H1 (cell line): ENCODE measurements around the gene C10orf95. TPM values are rescaled to one million over a fixed set of nuclear protein-coding genes. Genes with fewer than 3 reads are reported as not detected.
A peak's percentile ranks its signal among the peaks of the same experiment; 100 is the strongest.

Experiments used
- CTCF ChIA-PET: fragments of 300-600 bp; sonication (Branson Sonifier 250); formaldehyde crosslinking; loops from one replicate; lab custom pipeline; 2021; ENCODE audit not compliant: partially characterized antibody; lab: Charles Lee
- POLR2A ChIA-PET: fragments of 300-600 bp; sonication (Branson Sonifier 250); formaldehyde crosslinking; loops from one replicate; lab custom pipeline; 2021; ENCODE audit warnings: inconsistent platforms; ENCODE audit not compliant: partially characterized antibody; lab: Charles Lee
- DNase-seq, 2 experiments: peaks; one replicate each; pipeline versions ENCODE4 v3.0.0 to v3.0.0-alpha.2; 2010 to 2022; ENCODE audit warnings: low spot score in 2 of 2, low read depth in 1 of 2, mixed read lengths in 1 of 2
- FAIRE-seq: peaks from 2 replicates; lab custom pipeline; 2011; peaks lifted over from hg19 to GRCh38; lab: Jason Lieb, UNC
- H2AFZ ChIP-seq: 2 replicates; pipeline ENCODE4 v1.8.1; 2012; ENCODE audit warnings: low read length, inconsistent platforms
- H2AK5ac ChIP-seq: 2 replicates; pipeline ENCODE4 v1.6.1; 2013; ENCODE audit warnings: low read depth, low read length
- H2BK120ac ChIP-seq: replicated peaks from 2 replicates; pipeline ENCODE3; 2013; ENCODE audit warnings: low read depth, low read length, inconsistent platforms
- H2BK12ac ChIP-seq: 2 replicates; pipeline ENCODE4 v1.6.1; 2013; ENCODE audit warnings: low read depth, low read length
- H2BK15ac ChIP-seq: 2 replicates; pipeline ENCODE4 v1.6.1; 2013; ENCODE audit warnings: low read length
- H2BK20ac ChIP-seq: 2 replicates; pipeline ENCODE4 v1.6.1; 2013; ENCODE audit warnings: low read length
- H2BK5ac ChIP-seq: 2 replicates; pipeline ENCODE4 v1.6.1; 2013; ENCODE audit warnings: low read depth, low read length
- H3K14ac ChIP-seq: 2 replicates; pipeline ENCODE4 v1.6.1; 2013; ENCODE audit warnings: inconsistent platforms; ENCODE audit not compliant: insufficient read length
- H3K18ac ChIP-seq: 2 replicates; pipeline ENCODE4 v1.6.1; 2013; ENCODE audit warnings: low read length; ENCODE audit errors: extremely low read depth
- H3K23ac ChIP-seq: 2 replicates; pipeline ENCODE4 v1.6.1; 2013; ENCODE audit warnings: inconsistent platforms; ENCODE audit not compliant: insufficient read length
- H3K23me2 ChIP-seq: 2 replicates; pipeline ENCODE4 v1.6.1; 2013; ENCODE audit warnings: low read depth, low read length
- H3K27ac ChIP-seq: 2 replicates; pipeline ENCODE4 v1.6.1; 2011; ENCODE audit warnings: low read depth, low read length, inconsistent platforms
- H3K27me3 ChIP-seq, 4 experiments: replicated peaks in 1 of 4; 1 replicate in 1 of 4; 2 replicates in 3 of 4; pipeline versions ENCODE4 v1.6.1 to v1.8.1; 2011 to 2013; ENCODE audit warnings: low read length in 3 of 4, mild to moderate bottlenecking in 3 of 4, inconsistent platforms in 2 of 4, mixed read lengths in 2 of 4, moderate library complexity in 1 of 4; ENCODE audit not compliant: control insufficient read depth in 3 of 4, insufficient read depth in 3 of 4; ENCODE audit errors: extremely low read depth in 1 of 4
- H3K36me3 ChIP-seq, 4 experiments: 2 replicates each; pipeline versions ENCODE4 v1.6.1 to v1.8.1; 2011 to 2013; ENCODE audit warnings: mild to moderate bottlenecking in 4 of 4, low read length in 3 of 4, moderate library complexity in 2 of 4, control low read depth in 1 of 4, inconsistent platforms in 1 of 4; ENCODE audit not compliant: insufficient read depth in 4 of 4, control insufficient read depth in 2 of 4
- H3K4ac ChIP-seq: replicated peaks from 2 replicates; pipeline ENCODE3; 2013; ENCODE audit warnings: low read length, low read depth, mixed read lengths, inconsistent platforms; ENCODE audit not compliant: insufficient read length
- H3K4me1 ChIP-seq, 4 experiments: replicated peaks in 1 of 4; 1 replicate in 1 of 4; 2 replicates in 3 of 4; pipeline versions ENCODE4 v1.6.1 to v1.8.1; 2011 to 2013; ENCODE audit warnings: low read length in 3 of 4, inconsistent platforms in 2 of 4, mixed read lengths in 1 of 4; ENCODE audit not compliant: insufficient read depth in 4 of 4, control insufficient read depth in 3 of 4
- H3K4me2 ChIP-seq, 2 experiments: 2 replicates each; pipeline versions ENCODE4 v1.6.1 to v1.8.1; 2011 to 2013; ENCODE audit warnings: low read depth in 2 of 2, low read length in 2 of 2, control low read depth in 1 of 2, inconsistent platforms in 1 of 2, mild to moderate bottlenecking in 1 of 2; ENCODE audit not compliant: insufficient read depth in 1 of 2
- H3K4me3 ChIP-seq, 4 experiments: fragments of 200-600, 300-600 bp in 1 of 4; sonication (generic), shearing (Covaris generic), sonication (Bioruptor Twin) in 1 of 4; 2 replicates each; pipeline versions ENCODE4 v1.5.1 to v1.8.1; 2011 to 2016; ENCODE audit warnings: low read length in 4 of 4, low read depth in 3 of 4, control low read depth in 2 of 4, inconsistent platforms in 2 of 4, mild to moderate bottlenecking in 2 of 4, mixed read lengths in 1 of 4, moderate library complexity in 1 of 4; ENCODE audit not compliant: insufficient read depth in 2 of 4; ENCODE audit errors: extremely low read depth in 1 of 4
- H3K56ac ChIP-seq: replicated peaks from 2 replicates; pipeline ENCODE3; 2013; ENCODE audit warnings: low read depth, mild to moderate bottlenecking, mixed read lengths, low read length, inconsistent platforms; ENCODE audit not compliant: insufficient read length
- H3K79me1 ChIP-seq: 2 replicates; pipeline ENCODE4 v1.6.1; 2013; ENCODE audit warnings: low read depth, low read length, control low read depth
- H3K79me2 ChIP-seq, 2 experiments: 2 replicates each; pipeline versions ENCODE4 v1.6.1 to v1.8.1; 2012 to 2013; ENCODE audit warnings: low read length in 2 of 2, mild to moderate bottlenecking in 2 of 2, inconsistent platforms in 1 of 2; ENCODE audit not compliant: insufficient read depth in 2 of 2, control insufficient read depth in 1 of 2
- H3K9ac ChIP-seq, 4 experiments: replicated peaks in 1 of 4; 1 replicate in 1 of 4; 2 replicates in 3 of 4; pipeline versions ENCODE4 v1.6.1 to v1.8.1; 2011 to 2013; ENCODE audit warnings: low read depth in 3 of 4, low read length in 3 of 4, control low read depth in 2 of 4, mild to moderate bottlenecking in 2 of 4, moderate library complexity in 2 of 4, inconsistent platforms in 1 of 4; ENCODE audit errors: extremely low read depth in 1 of 4
- H3K9me3 ChIP-seq, 2 experiments: 2 replicates each; pipeline versions ENCODE4 v1.6.1 to v1.8.1; 2012 to 2013; ENCODE audit warnings: mild to moderate bottlenecking in 2 of 2, moderate library complexity in 2 of 2, control low read depth in 1 of 2, inconsistent platforms in 1 of 2, low read depth in 1 of 2, low read length in 1 of 2, mixed read lengths in 1 of 2; ENCODE audit not compliant: insufficient read depth in 2 of 2
- H4K20me1 ChIP-seq, 2 experiments: replicated peaks in 1 of 2; 2 replicates each; pipeline versions ENCODE3 to v1.8.1; 2011 to 2013; ENCODE audit warnings: inconsistent platforms in 2 of 2, low read length in 2 of 2, mild to moderate bottlenecking in 1 of 2; ENCODE audit not compliant: insufficient read depth in 2 of 2, control insufficient read depth in 1 of 2
- H4K5ac ChIP-seq: 2 replicates; pipeline ENCODE4 v1.6.1; 2013; ENCODE audit warnings: low read length, low read depth, mixed read lengths, inconsistent platforms; ENCODE audit not compliant: insufficient read length
- H4K8ac ChIP-seq: 2 replicates; pipeline ENCODE4 v1.8.0; 2013; ENCODE audit warnings: mild to moderate bottlenecking, moderate library complexity, low read length, inconsistent platforms; ENCODE audit not compliant: insufficient read depth; ENCODE audit errors: extremely low read depth
- H4K91ac ChIP-seq: replicated peaks from 2 replicates; pipeline ENCODE3; 2013; ENCODE audit warnings: low read length, mixed read lengths, inconsistent platforms; ENCODE audit not compliant: insufficient read length
- BACH1 ChIP-seq: IDR thresholded peaks from 2 replicates; pipeline ENCODE4 v1.6.1; 2012; ENCODE audit warnings: low read length, improper control_type of control experiment
- CHD1 ChIP-seq: IDR thresholded peaks from 2 replicates; pipeline ENCODE4 v1.6.1; 2012; ENCODE audit warnings: low read depth, low read length, improper control_type of control experiment
- CHD2 ChIP-seq: IDR thresholded peaks from 2 replicates; pipeline ENCODE4 v1.6.1; 2012; ENCODE audit warnings: low read length, improper control_type of control experiment
- EGR1 ChIP-seq: IDR thresholded peaks from 2 replicates; pipeline ENCODE4 v1.6.1; 2011; ENCODE audit warnings: low read depth, low read length, borderline replicate concordance
- FOSL1 ChIP-seq: IDR thresholded peaks from 2 replicates; pipeline ENCODE4 v1.6.1; 2011; ENCODE audit warnings: mild to moderate bottlenecking, low read depth, low read length, moderate library complexity; ENCODE audit not compliant: insufficient read depth
- HDAC6 ChIP-seq: IDR thresholded peaks from one replicate; pipeline ENCODE4 v1.7.1; 2012; ENCODE audit warnings: low read depth, mild to moderate bottlenecking, inconsistent platforms, low read length, moderate library complexity
- RXRA ChIP-seq: IDR thresholded peaks from 2 replicates; pipeline ENCODE4 v1.6.1; 2011; ENCODE audit warnings: low read depth, mild to moderate bottlenecking, low read length, moderate library complexity; ENCODE audit not compliant: insufficient read depth
- TAF1 ChIP-seq: IDR thresholded peaks from 2 replicates; pipeline ENCODE4 v1.6.1; 2011; ENCODE audit warnings: mild to moderate bottlenecking, low read depth, low read length
- WGBS, 2 experiments: shearing (Covaris generic) in 1 of 2; methylation state at CpG; one replicate each; pipeline versions ENCODE4 v1.1.6 to v1.1.7; 2013 to 2015; ENCODE audit warnings: low lambda C conversion rate in 2 of 2, mixed read lengths in 2 of 2, inconsistent platforms in 1 of 2, low coverage in 1 of 2, missing lambda C conversion rate in 1 of 2; ENCODE audit not compliant: insufficient replicate concordance in 2 of 2, insufficient coverage in 1 of 2, insufficient read length in 1 of 2; ENCODE audit errors: extremely low coverage in 1 of 2, missing lambda C conversion rate in 1 of 2; 5-methylcytosine and 5-hydroxymethylcytosine counted together
- polyA plus RNA-seq, 7 experiments: library from polyadenylated mRNA; depleted of rRNA in 3 of 7; stranded (reverse) in 5 of 7; unstranded in 2 of 7; fragments of >200 nt in 5 of 7; fragments of 200-250 nt in 2 of 7; gene quantifications; 1 replicate in 5 of 7; 2 replicates in 1 of 7; 4 replicates in 1 of 7; pipeline versions ENCODE4 v1.2.1 to v1.2.3, GENCODE V29; 2011 to 2013; ENCODE audit warnings: missing spikeins in 2 of 7, mixed read lengths in 2 of 7
- total RNA-seq: library from RNA; stranded (reverse); fragmentation: NEBNext Ultra II Directional; extraction: Animal tissue kit (Norgen Biotek cat#: 25700); gene quantifications from 2 replicates; pipeline ENCODE4 v1.2.1, GENCODE V29; 2021
- TF ChIP-seq, protein P1 (sequence below): IDR thresholded peaks from 2 replicates; pipeline ENCODE4 v1.6.1; 2012; ENCODE audit warnings: inconsistent platforms
- TF ChIP-seq, protein P2 (sequence below): IDR thresholded peaks from 2 replicates; pipeline ENCODE4 v1.6.1; 2012; ENCODE audit warnings: inconsistent platforms

C10orf95 gene
- total and polyA plus RNA-seq, 2 of the 8 experiments (the other 6 are each of a cell fraction or from before 2014, with no cell fraction given), result 0.34 to 0.48 TPM

DNA sequence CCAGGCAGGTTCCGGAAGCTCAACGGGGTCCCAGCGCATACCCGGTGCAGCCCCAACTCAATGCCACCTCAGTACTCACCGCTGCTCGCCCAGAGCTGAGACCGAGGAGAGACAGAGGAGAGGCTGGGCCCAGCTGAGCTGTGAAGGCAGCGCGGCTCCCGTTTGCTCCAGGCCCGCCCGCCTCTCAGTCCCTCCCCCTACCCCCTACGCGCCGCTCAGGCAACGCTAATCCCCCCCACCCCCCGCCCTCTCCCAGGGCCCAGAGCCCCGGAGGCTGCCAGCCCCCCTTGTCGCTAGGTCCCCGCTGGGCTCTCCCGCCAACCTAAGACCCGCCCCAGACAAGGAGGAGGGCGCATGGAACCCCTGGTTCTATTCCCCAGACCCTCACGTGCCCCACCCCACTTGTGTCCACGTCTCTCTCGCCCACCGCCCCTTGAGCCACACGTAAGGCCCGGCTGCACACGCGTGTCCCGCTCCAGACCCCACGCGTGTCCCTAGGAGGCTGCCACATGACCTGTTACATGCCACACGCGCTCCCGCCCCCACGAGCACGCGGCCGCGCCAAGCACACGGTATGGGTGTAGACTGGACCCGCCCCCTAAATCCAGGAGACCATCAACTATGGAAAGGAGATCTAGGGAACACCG is 32.6 kb downstream of the C10orf95 start, which contains the start of gene PSD:
TSS of gene PSD (minus strand) at position 164 of the 647 bp plus-strand sequence. CDS start 1,747 bp downstream, outside the sequence.
- Histone ChIP-seq H2BK120ac (peak within 1 kb of the TSS; percentile 43), H2BK20ac (peak within 1 kb of the TSS; percentile 84; the same call in 1 of the 2 replicates), H4K20me1 (peaks cover 1 to 9% of the 10 kb centered on the region in 2 experiments), H4K91ac (peak within 1 kb of the TSS; percentile 97), H3K36me3 (0 out of 8 replicates have a peak, but pooled peaks cover 0 to 3% (median 0%) of the 10 kb centered on the region in 4 experiments), H2AFZ (peak within 1 kb of the TSS; percentile 77), H3K79me2 (no peaks in the 10 kb centered on the region), H3K23me2 (peaks cover 32% of the 10 kb centered on the region), H3K79me1 (no peaks in the 10 kb centered on the region), H3K4ac (peak within 1 kb of the TSS; percentile 97), H4K8ac (no peak within 1 kb of the TSS; the same call in 1 of the 2 replicates), H3K27ac (no peak within 1 kb of the TSS), H3K23ac (no peak within 1 kb of the TSS), H3K27me3 (no peaks in the 10 kb centered on the region), H3K18ac (peak within 1 kb of the TSS; percentile 88), H2BK15ac (peak within 1 kb of the TSS; percentile 92; the same call in 1 of the 2 replicates), H3K4me3 (peak within 1 kb of the TSS; percentile 74 to 92 (median 80)), H3K9ac (peak within 1 kb of the TSS in 1 of 4 experiments; percentile 6; a peak in 2 of 7 replicates), H3K56ac (peak within 1 kb of the TSS; percentile 61), H3K4me1 (peaks cover 0 to 25% (median 10%) of the 10 kb centered on the region in 4 experiments; a peak in 5 of 7 replicates), H4K5ac (peak within 1 kb of the TSS; percentile 61), H3K14ac (peak within 1 kb of the TSS; percentile 68), H2AK5ac (peak within 1 kb of the TSS; percentile 29; the same call in 1 of the 2 replicates), H3K9me3 (no peaks in the 10 kb centered on the region), H2BK5ac (peak within 1 kb of the TSS; percentile 81; the same call in 1 of the 2 replicates), H3K4me2 (peak within 1 kb of the TSS; percentile 88 to 100), H2BK12ac (peak within 1 kb of the TSS; percentile 95; the same call in 1 of the 2 replicates)
- ChIA-PET CTCF (interaction anchor here (0.6 to 10.1 kb wide), 5 partner anchors 9 to 547 kb away, joined by 3 to 205 read pairs (median 3); partner anchors contain the start of gene NFKB2), POLR2A (interaction anchor here (0.9 to 1.7 kb wide), 5 partner anchors 9 to 44 kb away, joined by 3 to 11 read pairs (median 4); partner anchors contain the start of genes CUEDC2 and NFKB2)
- 3% methylated on average over 28 of the region's 45 CpGs; no CpG with 5 or more reads in 1 of the 2 experiments for WGBS, 2 experiments
- FAIRE-seq, result no peak
- DNase-seq, result peak in 1 of 2 experiments; percentile 79
- TF ChIP-seq, protein P1, sequence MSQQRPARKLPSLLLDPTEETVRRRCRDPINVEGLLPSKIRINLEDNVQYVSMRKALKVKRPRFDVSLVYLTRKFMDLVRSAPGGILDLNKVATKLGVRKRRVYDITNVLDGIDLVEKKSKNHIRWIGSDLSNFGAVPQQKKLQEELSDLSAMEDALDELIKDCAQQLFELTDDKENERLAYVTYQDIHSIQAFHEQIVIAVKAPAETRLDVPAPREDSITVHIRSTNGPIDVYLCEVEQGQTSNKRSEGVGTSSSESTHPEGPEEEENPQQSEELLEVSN, result peak; percentile 48; the same call in 1 of the 2 replicates
- TF ChIP-seq FOSL1 (no peak), RXRA (no peak), BACH1 (peak; percentile 74), TAF1 (peak; percentile 44; the same call in 1 of the 2 replicates), EGR1 (no peak), CHD2 (no peak), CHD1 (no peak), HDAC6 (no peak)
- TF ChIP-seq, protein P2, sequence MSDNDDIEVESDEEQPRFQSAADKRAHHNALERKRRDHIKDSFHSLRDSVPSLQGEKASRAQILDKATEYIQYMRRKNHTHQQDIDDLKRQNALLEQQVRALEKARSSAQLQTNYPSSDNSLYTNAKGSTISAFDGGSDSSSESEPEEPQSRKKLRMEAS, result peak; percentile 79
